Natural killer cell (primary cell): ENCODE measurements around the gene FAF1. TPM values are rescaled to one million over a fixed set of nuclear protein-coding genes. Genes with fewer than 3 reads are reported as not detected.

Source experiments
- ATAC-seq, 3 donors: fragments of 150-1000 bp in 2 of 3; fragments of 200-7000 bp in 1 of 3; cut with Tn5 transposase; 1 replicate in 1 of 3; 2 replicates in 2 of 3; pipeline ENCODE4 v1.10.0; 2021; ENCODE audit warnings: mild to moderate bottlenecking in 2 of 3, moderate library complexity in 2 of 3
- DNase-seq, 2 donors: peaks; one replicate each; pipeline versions ENCODE4 v3.0.0 to v3.0.0-alpha.2; 2013 to 2021; ENCODE audit warnings: mixed read lengths in 1 of 2
- H3K27ac ChIP-seq: one replicate; pipeline ENCODE4 v1.5.1; 2013; ENCODE audit warnings: mild to moderate bottlenecking, low read length
- H3K27me3 ChIP-seq: one replicate; pipeline ENCODE4 v1.6.1; 2013; ENCODE audit warnings: low read length; ENCODE audit not compliant: control insufficient read depth, insufficient read depth
- H3K36me3 ChIP-seq: one replicate; pipeline ENCODE4 v1.6.1; 2013; ENCODE audit warnings: low read length; ENCODE audit not compliant: control insufficient read depth, insufficient read depth
- H3K4me1 ChIP-seq: one replicate; pipeline ENCODE4 v1.6.1; 2013; ENCODE audit warnings: low read length; ENCODE audit not compliant: control insufficient read depth, insufficient read depth
- H3K4me3 ChIP-seq: one replicate; pipeline ENCODE4 v1.5.1; 2013; ENCODE audit warnings: low read length
- H3K9me3 ChIP-seq: one replicate; pipeline ENCODE4 v1.6.1; 2013; ENCODE audit warnings: low read length; ENCODE audit not compliant: control insufficient read depth, insufficient read depth
- H3K27ac Mint-ChIP-seq, 2 donors: one replicate each; pipeline ENCODE4 v1.8.0; 2022; ENCODE audit warnings: mild to moderate bottlenecking in 2 of 2, mixed read lengths in 2 of 2, moderate library complexity in 1 of 2
- H3K27me3 Mint-ChIP-seq, 2 donors: one replicate each; pipeline ENCODE4 v1.8.0; 2022; ENCODE audit warnings: low read depth in 2 of 2, mixed read lengths in 2 of 2
- H3K36me3 Mint-ChIP-seq: one replicate; pipeline ENCODE4 v1.8.0; 2022; ENCODE audit warnings: mixed read lengths
- H3K4me1 Mint-ChIP-seq, 2 donors: one replicate each; pipeline ENCODE4 v1.8.0; 2022; ENCODE audit warnings: mixed read lengths in 2 of 2
- H3K4me3 Mint-ChIP-seq: one replicate; pipeline ENCODE4 v1.8.0; 2022; ENCODE audit warnings: mild to moderate bottlenecking, moderate library complexity, mixed read lengths
- H3K9me3 Mint-ChIP-seq, 2 donors: one replicate each; pipeline ENCODE4 v1.8.0; 2022; ENCODE audit warnings: mixed read lengths in 2 of 2
- WGBS: methylation state at CpG from one replicate; pipeline ENCODE4 v1.1.7; 2013; ENCODE audit warnings: missing lambda C conversion rate; ENCODE audit not compliant: insufficient coverage; 5-methylcytosine and 5-hydroxymethylcytosine counted together
- intact Hi-C: fragments of 100-400 bp; cut with micrococcal nuclease; formaldehyde crosslinking; loops from one replicate; pipeline ENCODE4 v1.14.2; 2022
- total RNA-seq, 4 donors: library from RNA; stranded (reverse); fragments of 120-200 nt in 1 of 4; gene quantifications; one replicate each; pipeline versions ENCODE4 v1.2.3 to v1.2.4, GENCODE V29; 2013 to 2022
- TF ChIP-seq, protein P1 (sequence below): fragments of 200-600 bp; IDR thresholded peaks from one replicate; pipeline ENCODE4 v1.8.0; 2022; ENCODE audit warnings: antibody characterized with exemption

The FAF1 gene
- total RNA-seq, 3 donors from 2014 or later (not counting 1 experiment from before 2014, with no cell fraction given), result 56.8 to 59.7 (median 57.2) TPM

DNA sequence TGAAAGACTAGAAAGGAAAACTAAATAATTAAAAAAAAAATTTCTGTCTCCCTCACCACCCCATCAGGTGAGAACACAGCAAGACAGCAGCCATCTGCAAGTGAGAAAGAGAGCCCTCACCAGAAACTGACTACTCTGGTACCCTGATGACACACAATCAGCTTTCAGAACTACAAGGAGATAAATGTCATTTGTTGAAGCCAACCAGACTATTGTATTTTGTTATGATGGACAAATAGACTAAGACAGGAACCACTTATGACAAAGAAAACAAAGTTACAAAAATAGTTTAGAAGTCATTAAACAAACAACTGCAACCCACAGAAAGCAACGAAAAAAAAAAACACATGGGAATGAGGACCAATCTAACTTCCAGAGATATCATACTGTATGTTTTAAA is 98.3 kb downstream of the FAF1 start:
- peaks cover 37 to 41% of the 10 kb centered on the region in 2 donors for H3K4me1 Mint-ChIP-seq
- no peak overlapping the region for H3K4me3 ChIP-seq
- H3K36me3 Mint-ChIP-seq, result peaks cover 7% of the 10 kb centered on the region
- no CpG with 5 or more reads among the region's 1 CpG for WGBS
- no peaks in the 10 kb centered on the region for H3K9me3 ChIP-seq
- no peaks in the 10 kb centered on the region for H3K4me1 ChIP-seq
- H3K9me3 Mint-ChIP-seq, result peaks cover 2 to 6% of the 10 kb centered on the region in 2 donors
- H3K36me3 ChIP-seq, result no peaks in the 10 kb centered on the region
- H3K27me3 ChIP-seq, result no peaks in the 10 kb centered on the region
- ATAC-seq (no peak), DNase-seq (no peak)
- intact Hi-C loops, result no loop called here
- H3K4me3 Mint-ChIP-seq, result no peak overlapping the region
- H3K27me3 Mint-ChIP-seq, result no peaks in the 10 kb centered on the region
- H3K27ac Mint-ChIP-seq, result no peak overlapping the region
- H3K27ac ChIP-seq, result no peak overlapping the region
- TF ChIP-seq, protein P1, sequence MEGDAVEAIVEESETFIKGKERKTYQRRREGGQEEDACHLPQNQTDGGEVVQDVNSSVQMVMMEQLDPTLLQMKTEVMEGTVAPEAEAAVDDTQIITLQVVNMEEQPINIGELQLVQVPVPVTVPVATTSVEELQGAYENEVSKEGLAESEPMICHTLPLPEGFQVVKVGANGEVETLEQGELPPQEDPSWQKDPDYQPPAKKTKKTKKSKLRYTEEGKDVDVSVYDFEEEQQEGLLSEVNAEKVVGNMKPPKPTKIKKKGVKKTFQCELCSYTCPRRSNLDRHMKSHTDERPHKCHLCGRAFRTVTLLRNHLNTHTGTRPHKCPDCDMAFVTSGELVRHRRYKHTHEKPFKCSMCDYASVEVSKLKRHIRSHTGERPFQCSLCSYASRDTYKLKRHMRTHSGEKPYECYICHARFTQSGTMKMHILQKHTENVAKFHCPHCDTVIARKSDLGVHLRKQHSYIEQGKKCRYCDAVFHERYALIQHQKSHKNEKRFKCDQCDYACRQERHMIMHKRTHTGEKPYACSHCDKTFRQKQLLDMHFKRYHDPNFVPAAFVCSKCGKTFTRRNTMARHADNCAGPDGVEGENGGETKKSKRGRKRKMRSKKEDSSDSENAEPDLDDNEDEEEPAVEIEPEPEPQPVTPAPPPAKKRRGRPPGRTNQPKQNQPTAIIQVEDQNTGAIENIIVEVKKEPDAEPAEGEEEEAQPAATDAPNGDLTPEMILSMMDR, result no peak

DNA sequence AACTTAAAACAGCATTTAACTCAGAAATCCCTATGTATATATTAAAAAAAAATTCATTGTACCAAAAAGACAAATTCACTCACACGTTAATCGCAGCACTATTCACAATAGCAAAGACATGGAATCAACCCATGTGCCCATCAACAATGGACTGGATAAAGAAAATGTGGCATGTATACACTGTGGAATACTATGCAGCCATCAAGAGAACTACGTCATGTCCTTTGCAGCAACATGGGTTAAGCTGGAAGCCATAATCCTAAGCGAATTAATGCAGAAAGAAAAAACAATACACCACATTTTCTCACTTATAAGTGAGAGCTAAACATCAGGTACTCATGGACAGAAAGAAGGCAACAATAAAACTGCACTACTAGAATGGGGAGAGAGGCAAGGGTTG is 99.4 kb downstream of the FAF1 start:
- Histone ChIP-seq H3K9me3 (no peaks in the 10 kb centered on the region), H3K27me3 (no peaks in the 10 kb centered on the region), H3K4me1 (no peaks in the 10 kb centered on the region), H3K4me3 (no peak overlapping the region), H3K36me3 (no peaks in the 10 kb centered on the region), H3K27ac (no peak overlapping the region)
- WGBS, result 100% methylated on average over 3 of the region's 4 CpGs
- ATAC-seq (no peak), DNase-seq (no peak)
- Mint-ChIP-seq H3K4me1 (peaks cover 31 to 39% of the 10 kb centered on the region in 2 donors), H3K27me3 (no peaks in the 10 kb centered on the region), H3K36me3 (peaks cover 7% of the 10 kb centered on the region), H3K4me3 (no peak overlapping the region), H3K9me3 (peaks cover 2 to 6% of the 10 kb centered on the region in 2 donors), H3K27ac (no peak overlapping the region)
- TF ChIP-seq, protein P1, result no peak
- intact Hi-C loops, result no loop called here

DNA sequence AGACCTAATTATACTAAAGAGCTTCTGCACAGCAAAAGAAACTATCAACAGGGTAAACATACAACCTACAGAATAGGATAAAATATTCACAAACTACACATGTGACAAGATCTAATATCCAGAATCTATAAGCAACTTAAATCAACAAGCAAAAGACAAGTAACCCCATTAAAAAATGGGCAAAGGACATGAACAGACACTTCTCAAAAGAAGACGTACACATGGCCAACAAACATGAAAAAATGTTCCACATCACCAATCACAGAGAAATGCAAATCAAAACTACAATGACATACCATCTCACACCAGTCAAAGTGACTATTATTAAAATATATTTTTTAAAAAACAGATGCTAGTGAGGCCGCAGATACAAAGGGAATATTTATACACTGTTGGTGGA is 99.8 kb downstream of the FAF1 start:
- peaks cover 2 to 6% of the 10 kb centered on the region in 2 donors for H3K9me3 Mint-ChIP-seq
- H3K27ac Mint-ChIP-seq, result no peak overlapping the region
- Histone ChIP-seq H3K27ac (no peak overlapping the region), H3K27me3 (no peaks in the 10 kb centered on the region), H3K4me1 (no peaks in the 10 kb centered on the region), H3K36me3 (no peaks in the 10 kb centered on the region), H3K9me3 (no peaks in the 10 kb centered on the region), H3K4me3 (no peak overlapping the region)
- TF ChIP-seq, protein P1, result no peak
- WGBS, result 60% methylated on average over 1 of the region's 2 CpGs
- DNase-seq, result no peak
- intact Hi-C loops, result no loop called here
- H3K4me1 Mint-ChIP-seq, result peaks cover 31 to 39% of the 10 kb centered on the region in 2 donors
- no peak overlapping the region for H3K4me3 Mint-ChIP-seq
- ATAC-seq, result no peak
- H3K36me3 Mint-ChIP-seq, result peaks cover 7% of the 10 kb centered on the region
- H3K27me3 Mint-ChIP-seq, result no peaks in the 10 kb centered on the region

DNA sequence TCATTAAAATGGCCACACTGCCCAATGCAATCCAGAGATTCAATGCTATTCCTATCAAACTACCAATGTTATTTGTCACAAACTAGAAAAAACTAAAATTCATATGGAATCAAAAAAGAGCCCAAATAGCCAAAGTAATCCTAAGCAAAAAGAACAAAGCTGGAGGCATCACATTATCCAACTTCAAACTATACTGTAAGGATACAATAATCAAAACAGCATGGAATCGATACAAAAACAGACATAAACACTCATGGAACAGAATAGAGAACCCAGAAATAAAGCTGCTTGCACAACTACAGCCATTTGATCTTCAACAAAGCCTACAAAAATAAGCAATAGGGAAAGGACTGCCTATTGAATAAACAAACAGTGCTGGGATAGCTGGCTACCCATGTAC is 100.4 kb downstream of the FAF1 start:
- Histone ChIP-seq H3K27me3 (no peaks in the 10 kb centered on the region), H3K36me3 (no peaks in the 10 kb centered on the region), H3K27ac (no peak overlapping the region), H3K4me1 (no peaks in the 10 kb centered on the region), H3K9me3 (no peaks in the 10 kb centered on the region), H3K4me3 (no peak overlapping the region)
- no peak overlapping the region for H3K4me3 Mint-ChIP-seq
- H3K27ac Mint-ChIP-seq, result no peak overlapping the region
- ATAC-seq (no peak), DNase-seq (no peak)
- peaks cover 2 to 6% of the 10 kb centered on the region in 2 donors for H3K9me3 Mint-ChIP-seq
- H3K27me3 Mint-ChIP-seq, result no peaks in the 10 kb centered on the region
- H3K36me3 Mint-ChIP-seq, result peaks cover 7% of the 10 kb centered on the region
- H3K4me1 Mint-ChIP-seq, result peaks cover 31 to 39% of the 10 kb centered on the region in 2 donors
- 100% methylated on average over 1 of the region's 1 CpG for WGBS
- intact Hi-C loops, result no loop called here
- TF ChIP-seq, protein P1, result no peak
